GM21528 (cell line): ENCODE data around the gene SPATA31A7.
"Not testable (repeated sequence)": the region's sequence is repeated elsewhere in the genome, so short reads cannot be mapped to it uniquely, and the experiment has no call there.

Experiments
- ATAC-seq: cut with Tn5 transposase; IDR thresholded peaks from one replicate; pipeline ENCODE4 v1.9.1; 2021; ENCODE audit warnings: mild to moderate bottlenecking, moderate library complexity; ENCODE audit not compliant: unreplicated experiment, low FRiP score

SPATA31A7 gene

DNA sequence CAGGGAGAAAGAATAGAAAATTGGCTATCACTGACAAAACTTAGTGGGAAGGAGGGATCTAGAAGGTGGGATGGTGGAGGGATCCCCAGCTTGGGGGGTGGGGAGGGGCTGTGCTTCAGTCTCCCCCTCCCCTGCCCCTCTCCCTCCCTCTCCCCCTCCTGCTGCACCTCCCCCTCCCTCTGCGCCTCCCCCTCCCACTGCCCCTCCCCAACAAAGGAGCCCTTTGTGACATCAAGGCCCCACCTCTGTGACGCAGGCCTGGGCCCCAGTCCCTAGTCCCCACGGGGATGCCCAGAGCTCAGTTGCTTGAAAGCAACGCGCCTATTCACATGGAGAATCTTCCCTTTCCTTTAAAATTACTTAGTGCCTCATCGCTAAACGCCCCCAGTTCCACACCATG is at the start of gene SPATA31A7:
Gene SPATA31A7 (plus strand): TSS at position 301 of the 400 bp plus-strand sequence. CDS start 29 bp downstream, at position 330.
- ATAC-seq, result not testable (repeated sequence)

DNA sequence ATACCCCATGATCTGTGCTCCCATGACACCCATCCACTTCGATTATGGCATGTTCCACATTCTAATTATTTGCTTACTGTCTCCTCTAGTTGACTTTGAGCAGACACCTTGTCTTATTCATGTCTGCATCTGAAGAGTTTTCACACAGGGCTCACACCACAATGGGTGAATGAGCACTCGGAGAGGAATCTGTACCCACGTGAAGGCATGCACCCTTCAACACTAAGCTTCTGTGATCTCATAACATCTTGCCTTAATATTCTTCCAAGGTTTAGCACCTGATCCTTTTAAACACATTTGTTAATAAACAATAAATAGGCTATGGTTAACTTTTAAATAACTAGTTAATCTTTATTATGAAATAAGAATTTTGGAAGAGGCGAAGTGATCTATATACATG is 36.6 kb downstream of the SPATA31A7 start:
- ATAC-seq, result not testable (repeated sequence)
